B cell (primary cell): Measurements from ENCODE around the gene ASCC2. TPM values are rescaled to one million over a fixed set of nuclear protein-coding genes. Genes with fewer than 3 reads are reported as not detected.

Experiments
- ATAC-seq: fragments of 200-7000 bp; cut with Tn5 transposase; one replicate; pipeline ENCODE4 v1.10.0; 2021; ENCODE audit warnings: low read depth, mild to moderate bottlenecking, moderate number of reproducible peaks, moderate library complexity
- CTCF ChIA-PET: fragments of 350-600 bp; sonication (Branson Sonifier 250); formaldehyde crosslinking; loops from one replicate; lab custom pipeline; 2021; ENCODE audit warnings: antibody characterized with exemption, inconsistent platforms; lab: Charles Lee
- POLR2A ChIA-PET: fragments of 350-600 bp; sonication (Branson Sonifier 250); formaldehyde crosslinking; loops from one replicate; lab custom pipeline; 2021; ENCODE audit warnings: antibody characterized with exemption; lab: Charles Lee
- DNase-seq: peaks from one replicate; pipeline ENCODE4 v3.0.0; 2013
- H2AFZ ChIP-seq: 2 replicates; pipeline ENCODE4 v1.6.1; 2012; ENCODE audit warnings: mild to moderate bottlenecking, low read depth, low read length; ENCODE audit not compliant: insufficient read depth, poor library complexity, severe bottlenecking
- H3K27ac ChIP-seq, 2 donors: 1 replicate in 1 of 2; 2 replicates in 1 of 2; pipeline ENCODE4 v1.5.1; 2012 to 2013; ENCODE audit warnings: low read length in 2 of 2, mild to moderate bottlenecking in 2 of 2, moderate library complexity in 1 of 2
- H3K27me3 ChIP-seq, 4 experiments: fragments of 200-600 bp in 1 of 4; sonication (generic) in 1 of 4; replicated peaks in 1 of 4; 1 replicate in 2 of 4; 2 replicates in 2 of 4; pipeline versions ENCODE4 v1.6.1 to v1.7.0; 2013 to 2016; ENCODE audit warnings: low read length in 3 of 4, mild to moderate bottlenecking in 2 of 4, mixed read lengths in 1 of 4, moderate library complexity in 1 of 4; ENCODE audit not compliant: insufficient read depth in 4 of 4, control insufficient read depth in 3 of 4; ENCODE audit errors: control extremely low read depth in 1 of 4
- H3K36me3 ChIP-seq, 2 experiments: replicated peaks in 1 of 2; 1 replicate in 1 of 2; 2 replicates in 1 of 2; pipeline versions ENCODE4 v1.6.1 to v1.7.1; 2013; ENCODE audit warnings: low read length in 1 of 2; ENCODE audit not compliant: insufficient read depth in 2 of 2, control insufficient read depth in 1 of 2; ENCODE audit errors: control extremely low read depth in 1 of 2, extremely low read depth in 1 of 2
- H3K4me1 ChIP-seq, 2 donors: fragments of 200-600 bp in 1 of 2; sonication (generic) in 1 of 2; 1 replicate in 1 of 2; 2 replicates in 1 of 2; pipeline versions ENCODE4 v1.5.1 to v1.6.1; 2013 to 2017; ENCODE audit warnings: low read length in 2 of 2; ENCODE audit not compliant: control insufficient read depth in 2 of 2, insufficient read depth in 2 of 2
- H3K4me2 ChIP-seq: replicated peaks from 2 replicates; pipeline ENCODE3; 2012; ENCODE audit warnings: mild to moderate bottlenecking, low read depth, low read length; ENCODE audit not compliant: poor library complexity, severe bottlenecking
- H3K4me3 ChIP-seq, 5 experiments: fragments of 200-600 bp in 1 of 5; sonication (generic) in 1 of 5; 1 replicate in 3 of 5; 2 replicates in 2 of 5; pipeline versions ENCODE4 v1.5.1 to v1.7.0; 2011 to 2016; ENCODE audit warnings: low read length in 4 of 5, mild to moderate bottlenecking in 4 of 5, low read depth in 2 of 5, control low read depth in 1 of 5, moderate library complexity in 1 of 5; ENCODE audit not compliant: insufficient read depth in 1 of 5; ENCODE audit errors: control extremely low read depth in 1 of 5, extremely low read depth in 1 of 5
- H3K79me2 ChIP-seq: fragments of 200-600 bp; sonication (generic); one replicate; pipeline ENCODE4 v1.6.0; 2016; ENCODE audit warnings: low read length; ENCODE audit not compliant: control insufficient read depth, insufficient read depth
- H3K9ac ChIP-seq: fragments of 200-600 bp; sonication (generic); 2 replicates; pipeline ENCODE4 v1.6.1; 2017; ENCODE audit warnings: mild to moderate bottlenecking, low read length, moderate library complexity
- H3K9me3 ChIP-seq, 3 donors: one replicate each; pipeline versions ENCODE4 v1.6.1 to v1.7.1; 2013; ENCODE audit warnings: low read length in 2 of 3; ENCODE audit not compliant: control insufficient read depth in 2 of 3, insufficient read depth in 1 of 3; ENCODE audit errors: control extremely low read depth in 1 of 3
- H4K20me1 ChIP-seq: 2 replicates; pipeline ENCODE4 v1.6.0; 2012; ENCODE audit warnings: mild to moderate bottlenecking, low read length; ENCODE audit not compliant: insufficient read depth, control insufficient read depth, poor library complexity, severe bottlenecking
- H3K27ac Mint-ChIP-seq: one replicate; pipeline ENCODE4 v1.8.0; 2021; ENCODE audit warnings: mixed read lengths
- H3K27me3 Mint-ChIP-seq: one replicate; pipeline ENCODE4 v1.8.0; 2021; ENCODE audit warnings: mixed read lengths
- H3K4me1 Mint-ChIP-seq: one replicate; pipeline ENCODE4 v1.8.0; 2021; ENCODE audit warnings: mixed read lengths
- H3K4me3 Mint-ChIP-seq: one replicate; pipeline ENCODE4 v1.8.0; 2021; ENCODE audit warnings: mixed read lengths
- H3K9me3 Mint-ChIP-seq: one replicate; pipeline ENCODE4 v1.8.0; 2022; ENCODE audit warnings: mixed read lengths; ENCODE audit not compliant: insufficient read depth
- CTCF ChIP-seq: fragments of 200-600 bp; IDR thresholded peaks from one replicate; pipeline ENCODE4 v1.8.0; 2022; ENCODE audit warnings: antibody characterized with exemption, mild to moderate bottlenecking
- EZH2 ChIP-seq: IDR thresholded peaks from 2 replicates; pipeline ENCODE4 v1.6.1; 2012; ENCODE audit warnings: borderline replicate concordance, low read depth, mild to moderate bottlenecking, moderate library complexity, low read length; ENCODE audit not compliant: insufficient read depth, poor library complexity, severe bottlenecking
- WGBS: methylation state at CpG from one replicate; pipeline ENCODE4 v1.1.5; 2013; ENCODE audit warnings: missing lambda C conversion rate; ENCODE audit not compliant: insufficient coverage; 5-methylcytosine and 5-hydroxymethylcytosine counted together
- intact Hi-C: fragments of 100-400 bp; cut with micrococcal nuclease; formaldehyde crosslinking; loops from one replicate; pipeline ENCODE4 v1.10.0; 2022
- polyA plus RNA-seq: library from polyadenylated mRNA; depleted of rRNA; stranded (reverse); fragments of >200 nt; gene quantifications from 2 replicates; pipeline ENCODE4 v1.2.3, GENCODE V29; 2012
- total RNA-seq, 2 donors: library from RNA; stranded (reverse); fragments of 120-200 nt in 1 of 2; gene quantifications; 1 replicate in 1 of 2; 2 replicates in 1 of 2; pipeline versions ENCODE4 v1.2.3 to v1.2.4, GENCODE V29; 2013 to 2022

The ASCC2 gene
- total and polyA plus RNA-seq, 2 donors (not counting 1 experiment from before 2014, with no cell fraction given): 81.1 to 84.0 TPM

- DNase-seq (no peak), ATAC-seq (no peak)
- H3K4me3 Mint-ChIP-seq: no peak overlapping the region
- no peak overlapping the region for H2AFZ ChIP-seq
- no peaks in the 10 kb centered on the region for H3K9me3 Mint-ChIP-seq
- 11% methylated on average over 1 of the region's 5 CpGs for WGBS
- H3K27me3 Mint-ChIP-seq: peaks cover 12% of the 10 kb centered on the region
- H3K27ac ChIP-seq: no peak overlapping the region
- H3K27ac Mint-ChIP-seq: no peak overlapping the region
- no peak overlapping the region for H3K4me3 ChIP-seq
- H3K27me3 ChIP-seq: no peaks in the 10 kb centered on the region
- ChIA-PET CTCF (no interaction called here), POLR2A (no interaction called here)
- no peaks in the 10 kb centered on the region for H3K9me3 ChIP-seq
- no peak overlapping the region for H3K4me2 ChIP-seq
- TF ChIP-seq CTCF (no peak), EZH2 (no peak)
- no peak overlapping the region for H3K9ac ChIP-seq
- no peaks in the 10 kb centered on the region for H3K4me1 Mint-ChIP-seq
- intact Hi-C loops: no loop called here
- no peaks in the 10 kb centered on the region for H4K20me1 ChIP-seq
- H3K79me2 ChIP-seq: no peaks in the 10 kb centered on the region
- no peaks in the 10 kb centered on the region for H3K36me3 ChIP-seq
- H3K4me1 ChIP-seq: no peaks in the 10 kb centered on the region
Observed at GRCh38 chr22:29871684-29872083, 33.6 kb upstream of the ASCC2 start.

GRCh38 chr22:29870574-29870973 lies 32.5 kb upstream of the ASCC2 start:
- no peak overlapping the region for H3K4me3 ChIP-seq
- TF ChIP-seq EZH2 (no peak), CTCF (no peak)
- H3K27ac ChIP-seq: no peak overlapping the region
- H3K27me3 Mint-ChIP-seq: peaks cover 12% of the 10 kb centered on the region
- no peaks in the 10 kb centered on the region for H3K9me3 ChIP-seq
- H3K36me3 ChIP-seq: no peaks in the 10 kb centered on the region
- H3K9me3 Mint-ChIP-seq: no peaks in the 10 kb centered on the region
- H2AFZ ChIP-seq: no peak overlapping the region
- no peak overlapping the region for H3K4me3 Mint-ChIP-seq
- no peaks in the 10 kb centered on the region for H4K20me1 ChIP-seq
- intact Hi-C loops: no loop called here
- DNase-seq: no peak
- H3K4me1 Mint-ChIP-seq: no peaks in the 10 kb centered on the region
- ChIA-PET POLR2A (interaction anchor here (1.1 kb wide), 1 partner anchor 12 kb away, joined by 5 read pairs; the partner anchor contains the start of gene MTMR3), CTCF (no interaction called here)
- no peak for ATAC-seq
- H3K4me2 ChIP-seq: no peak overlapping the region
- H3K9ac ChIP-seq: no peak overlapping the region
- H3K27ac Mint-ChIP-seq: no peak overlapping the region
- no peaks in the 10 kb centered on the region for H3K79me2 ChIP-seq
- no peaks in the 10 kb centered on the region for H3K27me3 ChIP-seq
- 92% methylated on average over 2 of the region's 3 CpGs for WGBS
- H3K4me1 ChIP-seq: no peaks in the 10 kb centered on the region
